Left lung (tissue), 14 donors: ENCODE data around the gene MYH7B. TPM values are rescaled to one million over a fixed set of nuclear protein-coding genes. Genes with fewer than 3 reads are reported as not detected.

Source experiments
- ATAC-seq: fragments of 200-7000 bp; cut with Tn5 transposase; one replicate; pipeline ENCODE4 v1.9.1; 2020; ENCODE audit warnings: moderate library complexity
- DNase-seq, 4 donors: peaks; one replicate each; pipeline ENCODE4 v3.0.0-alpha.2; 2013 to 2020
- H3K27ac ChIP-seq, 2 donors: fragments of 200-600 bp; sonication (generic) in 1 of 2; one replicate each; pipeline versions ENCODE4 v1.5.0 to v1.8.0; 2020 to 2021
- H3K27me3 ChIP-seq, 2 donors: fragments of 200-600 bp; sonication (generic) in 1 of 2; one replicate each; pipeline versions ENCODE4 v1.5.0 to v1.8.0; 2020 to 2021
- H3K36me3 ChIP-seq, 2 donors: fragments of 200-600 bp; sonication (generic) in 1 of 2; one replicate each; pipeline versions ENCODE4 v1.5.0 to v1.8.0; 2020 to 2021
- H3K4me1 ChIP-seq, 2 donors: fragments of 200-600 bp; one replicate each; pipeline ENCODE4 v1.8.0; 2021
- H3K4me3 ChIP-seq, 2 donors: fragments of 200-600 bp; sonication (generic) in 1 of 2; one replicate each; pipeline versions ENCODE4 v1.5.0 to v1.8.0; 2020 to 2021; ENCODE audit warnings: mild to moderate bottlenecking in 1 of 2
- H3K9me3 ChIP-seq, 2 donors: fragments of 200-600 bp; sonication (generic) in 1 of 2; one replicate each; pipeline versions ENCODE4 v1.5.0 to v1.8.0; 2020 to 2021
- intact Hi-C, 2 donors: fragments of 100-400 bp; cut with DNase I; formaldehyde crosslinking; loops; one replicate each; pipeline versions ENCODE4 v1.11.2 to v1.14.2; 2022
- long read RNA-seq, 12 donors: library from polyadenylated mRNA in 2 of 12; unstranded in 2 of 12; transcript quantifications; one replicate each; pipeline ENCODE4 v2.0.0 and lab custom pipeline, GENCODE V29; 2019 to 2026
- polyA plus RNA-seq, 6 donors: library from polyadenylated mRNA; unstranded; fragments of 120-200 nt; gene quantifications; one replicate each; pipeline ENCODE4 v1.2.1, GENCODE V29; 2013; ENCODE audit not compliant: insufficient read length in 6 of 6
- total RNA-seq, 2 donors: library from RNA; stranded (reverse); fragmentation: NEBNext Ultra II Directional; extraction: Animal tissue kit (Norgen Biotek cat#: 25700); gene quantifications; one replicate each; pipeline ENCODE4 v1.2.1, GENCODE V29; 2021
- TF ChIP-seq, protein P1 (sequence below), 2 donors: fragments of 200-600 bp; sonication (generic) in 1 of 2; IDR thresholded peaks; one replicate each; pipeline versions ENCODE4 v1.5.0 to v1.8.0; 2021; ENCODE audit warnings: antibody characterized with exemption in 2 of 2
- donor health status: DM: no; HTN: yes; CAD: no.
- donor health status: DM: no; HTN: no; CAD: no.

Gene MYH7B
- total RNA-seq (under 1 TPM; 0.34 to 0.41 TPM), polyA plus RNA-seq (1 to 10 TPM; 1.6 to 2.7 (median 2.1) TPM)
- long read RNA-seq, donor 1 = 0 reads
- long read RNA-seq, donor 2 = 0 reads
- long read RNA-seq, donor 3, partial matches to known transcripts = 75 of 75 reads
- long read RNA-seq, donor 3, other reads (novel, unspliced or antisense) = 0 of 75 reads
- long read RNA-seq, donor 4, partial matches to known transcripts = 0 of 1 reads
- long read RNA-seq, donor 4, other reads (novel, unspliced or antisense) = 1 of 1 reads
- long read RNA-seq, donor 5, partial matches to known transcripts = 11 of 30 reads
- long read RNA-seq, donor 5, other reads (novel, unspliced or antisense) = 19 of 30 reads
- long read RNA-seq, donor 6, partial matches to known transcripts = 61 of 73 reads
- long read RNA-seq, donor 6, other reads (novel, unspliced or antisense) = 12 of 73 reads
- long read RNA-seq, donor 7 = 0 reads
- long read RNA-seq, donor 8 = 0 reads
- long read RNA-seq, donor 9 = 0 reads
- long read RNA-seq, donor 10 = 0 reads
- long read RNA-seq, donor 11, partial matches to known transcripts = 137 of 137 reads
- long read RNA-seq, donor 11, other reads (novel, unspliced or antisense) = 0 of 137 reads
- long read RNA-seq, donor 12, partial matches to known transcripts = 0 of 11 reads
- long read RNA-seq, donor 12, other reads (novel, unspliced or antisense) = 11 of 11 reads

DNA sequence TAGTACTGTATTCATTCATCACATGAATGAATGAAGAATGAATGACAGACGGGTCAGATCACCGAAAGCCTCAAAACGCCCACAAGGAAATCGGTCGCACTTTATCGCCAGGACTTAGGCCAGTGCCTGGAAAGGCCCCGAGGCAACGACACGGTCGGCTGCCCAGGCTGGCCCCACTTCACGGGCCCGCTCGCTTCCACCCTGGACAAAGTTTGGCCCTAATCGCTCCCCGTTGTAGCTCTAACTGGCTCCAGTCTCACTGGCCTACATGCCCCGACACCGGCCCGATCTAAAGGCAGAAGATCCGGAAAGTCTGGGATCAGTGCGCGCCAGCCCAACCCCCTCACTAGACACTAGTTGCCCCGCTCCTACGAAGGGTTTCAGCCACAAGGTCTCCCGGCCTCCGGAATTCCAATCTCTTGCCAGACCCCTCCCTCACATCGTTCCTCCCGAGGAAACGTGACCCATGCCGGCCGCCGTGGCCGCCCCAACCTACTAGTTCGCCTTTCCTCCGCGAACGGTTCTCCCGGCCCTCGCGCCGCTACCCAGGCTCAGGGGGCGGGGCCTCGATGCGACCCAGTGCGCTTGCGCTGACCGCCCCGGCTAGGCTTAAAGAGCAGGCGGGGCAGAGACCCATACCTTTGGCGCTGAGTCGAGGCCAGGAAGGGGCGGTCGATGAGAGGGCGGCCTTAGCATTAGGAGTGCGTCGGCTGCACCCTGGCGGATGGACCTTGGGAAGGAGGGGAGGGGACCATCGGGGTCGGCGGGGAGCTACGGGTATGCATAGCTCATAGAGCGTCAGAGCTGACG is at the start of gene MYH7B, which contains the start of gene GSS:
Gene MYH7B (plus strand): TSS at position 638 of the 810 bp plus-strand sequence. CDS start 22,138 bp downstream, outside the sequence.
Gene GSS (minus strand): TSS at position 576 of the 810 bp plus-strand sequence. CDS start 3,954 bp downstream, outside the sequence.
- intact Hi-C loops = loop anchor here in 1 of 2 donors (2.0 kb wide), 1 partner anchor 81 kb away; no protein-coding TSS in a partner anchor
- peak within 1 kb of the TSS; percentile 89 to 92 for H3K27ac ChIP-seq
- TF ChIP-seq, protein P1, sequence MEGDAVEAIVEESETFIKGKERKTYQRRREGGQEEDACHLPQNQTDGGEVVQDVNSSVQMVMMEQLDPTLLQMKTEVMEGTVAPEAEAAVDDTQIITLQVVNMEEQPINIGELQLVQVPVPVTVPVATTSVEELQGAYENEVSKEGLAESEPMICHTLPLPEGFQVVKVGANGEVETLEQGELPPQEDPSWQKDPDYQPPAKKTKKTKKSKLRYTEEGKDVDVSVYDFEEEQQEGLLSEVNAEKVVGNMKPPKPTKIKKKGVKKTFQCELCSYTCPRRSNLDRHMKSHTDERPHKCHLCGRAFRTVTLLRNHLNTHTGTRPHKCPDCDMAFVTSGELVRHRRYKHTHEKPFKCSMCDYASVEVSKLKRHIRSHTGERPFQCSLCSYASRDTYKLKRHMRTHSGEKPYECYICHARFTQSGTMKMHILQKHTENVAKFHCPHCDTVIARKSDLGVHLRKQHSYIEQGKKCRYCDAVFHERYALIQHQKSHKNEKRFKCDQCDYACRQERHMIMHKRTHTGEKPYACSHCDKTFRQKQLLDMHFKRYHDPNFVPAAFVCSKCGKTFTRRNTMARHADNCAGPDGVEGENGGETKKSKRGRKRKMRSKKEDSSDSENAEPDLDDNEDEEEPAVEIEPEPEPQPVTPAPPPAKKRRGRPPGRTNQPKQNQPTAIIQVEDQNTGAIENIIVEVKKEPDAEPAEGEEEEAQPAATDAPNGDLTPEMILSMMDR (IDR thresholded peaks at IDR 0.05) = peak in 1 of 2 donors; percentile 39

DNA sequence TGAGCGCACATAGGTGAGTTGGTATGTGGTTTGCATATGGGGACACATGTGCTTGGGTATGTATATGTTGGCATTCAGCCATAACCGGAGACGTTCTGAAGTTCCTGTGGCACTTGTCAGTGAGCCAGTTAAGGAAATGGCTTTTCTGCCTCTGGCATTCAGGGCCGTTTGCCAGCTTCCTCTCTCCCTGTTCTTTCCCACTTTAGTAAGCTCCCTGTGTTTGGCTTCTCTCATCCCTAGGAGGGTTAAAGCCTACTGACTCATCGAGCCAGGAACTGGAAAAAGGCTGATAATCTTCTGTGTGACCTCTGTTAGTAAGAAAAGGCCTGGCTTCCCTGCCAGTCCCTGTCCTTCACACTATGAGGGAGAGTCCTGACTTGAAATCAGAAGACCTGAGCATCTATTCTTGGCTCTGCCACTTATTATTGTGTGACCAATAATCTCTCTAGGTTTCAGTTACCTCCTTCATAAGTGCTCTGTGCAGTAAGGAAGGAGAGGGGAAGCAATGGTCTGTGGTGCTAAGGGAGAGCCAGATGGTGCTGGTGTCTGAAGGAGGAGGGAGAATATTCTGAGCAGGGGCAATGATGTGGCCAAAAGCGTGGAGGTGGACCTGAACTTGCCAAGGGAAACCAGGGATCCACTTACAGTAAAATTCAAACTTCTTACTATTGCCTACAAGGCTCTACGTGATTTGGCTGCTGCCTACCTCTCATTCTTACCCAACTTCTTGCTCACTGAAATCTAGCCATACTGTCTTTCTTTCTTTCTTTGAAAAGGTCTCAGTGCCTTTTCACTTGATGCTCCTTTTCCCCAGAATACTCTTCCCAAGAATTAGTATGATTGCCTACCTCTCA is 47.8 kb upstream of the MYH7B start:
- TF ChIP-seq, protein P1 (IDR thresholded peaks at IDR 0.05) = no peak
- H3K27ac ChIP-seq = peak overlapping the region; percentile 55 to 68
- no peaks in the 10 kb centered on the region for H3K9me3 ChIP-seq
- no peaks in the 10 kb centered on the region for H3K36me3 ChIP-seq
- no peak overlapping the region for H3K4me3 ChIP-seq
- DNase-seq = peak in 3 of 4 donors; percentile 13 to 62 (median 42)
- no peaks in the 10 kb centered on the region for H3K27me3 ChIP-seq
- ATAC-seq = peak; percentile 92
- intact Hi-C loops = no loop called here
- H3K4me1 ChIP-seq = peaks cover 11 to 29% of the 10 kb centered on the region in 2 donors

More for the DNA sequence above, at the start of gene MYH7B, which contains the start of gene GSS:
- peak; percentile 98 for ATAC-seq
- Histone ChIP-seq H3K4me3 (peak within 1 kb of the TSS; percentile 65 to 77), H3K27me3 (no peaks in the 10 kb centered on the region), H3K4me1 (peaks cover 5 to 21% of the 10 kb centered on the region in 2 donors), H3K9me3 (no peaks in the 10 kb centered on the region), H3K36me3 (peaks cover 0 to 15% of the 10 kb centered on the region in 2 donors)
- DNase-seq = peak; percentile 97 to 100 (median 98)

DNA sequence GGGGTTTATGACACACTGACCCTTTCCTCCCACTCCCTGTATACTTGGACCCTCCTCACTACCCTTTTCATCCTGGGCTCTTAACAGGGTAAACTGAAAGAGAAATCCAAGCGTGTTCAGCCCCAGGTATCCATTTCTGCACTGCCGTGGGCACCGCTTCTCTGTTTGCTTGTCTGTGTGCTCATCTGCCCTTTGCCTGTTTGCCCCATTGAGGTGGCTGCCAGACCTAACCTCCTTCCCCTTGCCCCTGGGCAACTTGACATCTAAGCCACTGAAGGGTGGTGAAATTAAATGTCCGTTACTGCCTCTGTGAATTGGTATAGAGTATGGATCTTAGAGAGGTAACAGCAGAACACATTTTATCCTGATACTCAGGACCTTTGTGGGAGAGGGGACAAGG is 40.5 kb upstream of the MYH7B start:
- Histone ChIP-seq H3K36me3 (peaks cover 0 to 59% of the 10 kb centered on the region in 2 donors), H3K4me3 (no peak overlapping the region), H3K27ac (no peak overlapping the region), H3K9me3 (no peaks in the 10 kb centered on the region), H3K27me3 (no peaks in the 10 kb centered on the region), H3K4me1 (no peaks in the 10 kb centered on the region)
- no peak for ATAC-seq
- intact Hi-C loops = no loop called here
- TF ChIP-seq, protein P1 (IDR thresholded peaks at IDR 0.05) = no peak
- no peak for DNase-seq

DNA sequence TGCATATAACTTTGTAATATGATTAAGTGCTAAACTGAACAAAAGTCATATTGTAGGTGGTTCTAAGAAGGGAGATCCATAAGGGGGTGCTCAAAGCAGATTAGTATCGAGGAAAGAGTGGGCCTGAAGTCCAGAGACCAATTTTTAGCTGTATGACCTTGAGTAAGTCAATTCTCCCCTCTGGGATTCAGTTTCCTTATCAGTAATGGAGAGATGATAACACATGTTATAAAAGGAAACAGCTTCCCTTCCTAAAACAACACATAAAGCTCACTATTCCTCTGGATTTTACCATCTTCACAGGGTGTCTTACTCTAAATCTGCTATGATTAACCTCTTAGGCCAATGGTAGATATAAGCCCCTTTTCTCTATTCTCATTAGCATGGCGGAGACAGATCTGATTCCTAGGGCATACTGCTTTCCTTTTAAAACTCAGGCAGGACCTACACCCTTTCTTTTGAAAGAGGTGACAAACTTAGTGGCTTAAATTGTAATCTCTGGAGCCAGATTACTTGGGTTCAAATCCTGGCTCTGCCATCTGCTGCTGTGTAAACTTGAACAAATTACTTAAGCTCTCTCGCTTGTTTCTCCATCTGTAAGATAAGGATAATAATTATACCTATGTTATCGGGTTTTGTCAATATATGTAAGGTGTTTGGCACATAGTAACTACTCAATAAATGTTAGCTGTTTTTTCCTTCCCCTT is 39.8 kb upstream of the MYH7B start:
- ATAC-seq (no peak), DNase-seq (no peak)
- no peaks in the 10 kb centered on the region for H3K9me3 ChIP-seq
- H3K27me3 ChIP-seq = no peaks in the 10 kb centered on the region
- no peaks in the 10 kb centered on the region for H3K4me1 ChIP-seq
- intact Hi-C loops = no loop called here
- TF ChIP-seq, protein P1 (IDR thresholded peaks at IDR 0.05) = no peak
- H3K36me3 ChIP-seq = peaks cover 0 to 67% of the 10 kb centered on the region in 2 donors
- H3K4me3 ChIP-seq = no peak overlapping the region
- H3K27ac ChIP-seq = no peak overlapping the region
